HG03045 (cell line): ENCODE results near the gene HDHD5.
A peak's percentile ranks its signal among the peaks of the same experiment; 100 is the strongest.

Experiments used
- ATAC-seq: cut with Tn5 transposase; IDR thresholded peaks from one replicate; pipeline ENCODE4 v1.9.1; 2021; ENCODE audit warnings: mild to moderate bottlenecking, moderate library complexity; ENCODE audit not compliant: unreplicated experiment

The HDHD5 gene

DNA sequence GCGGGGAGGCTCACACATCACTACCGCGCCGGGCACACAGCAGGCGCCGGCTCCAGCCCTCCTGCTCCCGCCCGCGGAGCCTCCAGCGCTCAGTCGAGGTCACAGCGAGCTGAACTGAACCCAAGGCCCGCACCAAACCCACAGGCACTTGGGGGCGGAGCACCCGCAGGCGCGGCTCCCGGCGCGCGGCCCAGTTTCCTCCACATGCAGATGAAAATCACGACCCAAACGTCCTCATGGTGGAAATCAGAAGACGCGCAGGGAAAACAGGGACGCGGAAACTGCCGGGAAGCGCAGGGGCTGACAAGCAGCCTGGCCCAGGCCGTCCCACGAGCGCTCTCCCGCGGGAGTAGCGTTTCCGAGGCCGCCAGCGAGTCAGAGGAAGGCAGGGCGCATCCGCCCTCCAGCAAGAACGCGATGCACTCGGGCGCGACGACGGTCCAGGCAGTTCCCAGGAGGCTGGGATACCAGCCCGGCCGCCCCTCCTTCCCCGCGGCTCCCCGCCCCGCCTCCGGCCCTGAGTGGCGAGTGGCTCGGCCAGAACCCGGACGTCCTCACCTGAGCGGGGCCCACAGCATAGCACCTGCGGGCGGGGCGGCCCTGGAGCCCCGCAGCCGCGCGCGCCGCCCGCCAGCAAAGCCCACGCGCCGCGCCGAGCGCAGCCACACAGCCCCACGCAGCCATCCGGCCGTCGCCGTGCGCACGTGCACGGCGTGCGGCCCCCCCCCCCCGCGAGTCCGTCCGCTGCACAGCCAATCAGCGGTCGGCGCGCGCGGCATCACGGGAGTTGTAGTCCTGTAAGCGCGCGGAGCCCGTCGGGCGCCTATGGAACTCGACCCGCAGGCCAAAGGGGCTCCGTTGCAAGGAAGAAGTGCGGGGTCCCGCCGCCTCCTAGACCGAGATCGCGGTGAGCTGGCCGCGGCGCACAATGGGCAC lies at the start of gene HDHD5:
Gene HDHD5 (minus strand): TSS at position 710 of the 936 bp plus-strand sequence. CDS start 26 bp downstream, at position 684.
- peak; percentile 77 for ATAC-seq

DNA sequence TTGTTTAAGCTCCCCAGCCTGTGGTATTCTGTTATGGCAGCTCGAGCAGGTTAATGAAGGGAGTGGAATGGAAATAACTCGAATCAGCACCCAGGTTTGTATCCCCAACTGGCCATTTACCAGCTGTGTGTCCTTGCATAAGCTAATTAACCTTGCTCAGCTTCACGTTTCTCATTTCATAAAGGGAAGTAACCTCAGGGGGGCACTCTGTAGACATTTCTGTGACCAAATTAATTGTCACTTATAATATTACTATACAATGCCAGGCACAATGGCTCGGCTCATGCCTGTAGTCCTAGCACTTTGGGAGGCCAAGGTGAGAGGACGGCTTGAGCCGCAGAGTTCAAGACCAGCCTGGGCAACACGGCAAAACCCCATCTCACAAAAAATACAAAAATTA lies 46.4 kb upstream of the HDHD5 start:
- ATAC-seq = no peak

DNA sequence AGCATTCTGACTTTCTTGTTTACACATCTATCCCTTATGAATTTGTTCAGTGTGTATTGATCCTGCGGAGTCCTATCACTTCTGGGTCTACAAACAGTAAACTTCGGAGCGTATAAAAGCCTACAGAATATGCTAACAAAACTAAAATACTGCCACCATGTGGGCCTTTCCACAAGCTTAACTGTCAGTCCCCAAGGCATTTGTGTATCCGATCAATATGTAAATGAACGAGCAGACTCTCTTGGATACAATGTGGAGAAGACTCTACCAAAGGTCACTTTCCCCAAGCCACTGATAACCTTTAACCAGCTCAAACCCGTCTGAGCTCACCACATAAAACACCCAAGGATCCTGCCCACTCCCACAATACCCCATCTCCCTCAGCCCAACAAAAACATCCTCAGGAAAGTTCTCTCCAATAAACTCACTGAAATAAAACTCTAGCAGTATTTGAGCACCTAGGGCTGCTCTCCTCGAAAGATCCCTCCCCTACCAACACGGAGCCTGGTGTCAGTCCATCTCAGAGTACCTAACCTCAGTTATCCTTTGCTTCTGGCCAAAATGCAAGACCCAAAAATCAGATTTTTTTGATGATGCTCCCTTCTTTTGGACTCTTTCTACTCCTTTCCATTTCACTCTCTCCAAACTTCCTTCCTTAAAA lies 42.3 kb upstream of the HDHD5 start:
- no peak for ATAC-seq

DNA sequence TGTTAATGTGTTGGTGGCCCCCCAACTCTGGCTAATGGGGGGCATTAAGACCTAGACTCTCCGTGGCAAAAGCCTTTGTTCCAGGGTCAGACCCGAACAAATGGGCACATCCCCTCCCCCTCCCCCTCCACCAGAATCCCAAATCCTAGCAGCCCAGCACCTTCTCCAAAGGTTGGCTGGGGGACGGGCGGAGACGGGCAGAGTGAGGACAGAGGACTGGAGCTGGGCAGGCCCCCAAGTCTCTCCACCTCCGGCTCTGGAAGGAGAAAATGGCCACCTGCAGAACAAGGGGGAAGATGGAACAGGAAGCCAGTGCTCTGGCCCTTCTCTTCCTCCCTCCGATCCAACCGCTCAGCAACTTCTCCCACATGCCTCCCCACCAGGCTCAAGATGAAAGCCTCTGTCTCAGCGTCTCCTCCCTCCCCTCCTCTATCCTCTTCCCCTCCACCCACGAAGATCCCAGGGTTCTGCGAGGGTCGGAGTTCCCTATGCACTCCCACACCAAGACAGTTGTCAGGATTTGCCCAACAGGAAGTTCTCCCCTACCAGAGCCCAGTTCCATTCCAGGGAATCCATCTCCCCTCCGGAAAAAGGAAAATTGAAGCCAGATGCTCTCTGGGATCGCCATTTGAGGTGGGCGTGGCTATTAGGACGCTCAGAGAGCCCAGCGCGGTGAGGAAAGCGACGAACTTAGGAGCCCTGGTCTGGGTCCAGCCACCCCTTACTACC lies 40.1 kb upstream of the HDHD5 start:
- no peak for ATAC-seq

DNA sequence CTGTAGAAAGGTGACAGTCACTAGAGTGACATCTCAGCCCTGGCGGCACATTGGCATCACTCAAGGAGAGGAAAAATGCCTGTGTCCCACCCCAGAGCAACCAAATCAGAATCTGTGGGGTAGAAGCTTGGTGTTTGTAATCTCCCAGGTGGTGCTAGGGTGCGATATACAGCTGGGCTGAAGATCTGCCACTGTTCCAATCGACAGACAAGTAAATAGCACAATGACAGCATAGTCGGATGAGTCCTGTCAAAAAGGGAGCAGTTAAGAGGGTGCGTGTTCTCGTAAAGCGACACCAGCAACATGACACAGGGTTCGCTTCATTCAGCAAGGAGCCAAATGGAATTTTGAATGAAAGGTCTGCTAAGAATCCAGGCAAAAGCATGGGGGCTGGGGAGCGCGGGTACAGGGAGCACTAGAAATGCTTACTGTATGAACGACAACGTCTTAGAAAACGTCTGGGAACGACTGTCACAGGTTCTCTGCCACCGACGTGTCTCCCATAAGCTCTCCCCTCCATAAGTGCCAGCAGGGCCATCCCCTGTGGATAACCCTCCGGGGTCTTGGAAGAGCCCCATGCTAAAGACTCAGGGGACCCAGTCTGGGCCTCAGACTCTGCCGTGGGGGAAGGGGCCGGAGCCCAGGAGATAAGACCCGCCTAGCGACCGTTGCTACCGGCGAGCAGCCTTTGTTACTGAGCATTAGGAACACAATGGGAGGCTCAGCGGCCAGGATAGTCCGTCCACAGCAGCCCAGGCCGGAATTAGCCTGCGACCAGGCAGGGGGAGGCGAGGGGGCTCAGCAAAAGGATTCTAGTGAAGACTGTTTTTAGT lies 39.3 kb upstream of the HDHD5 start:
- no peak for ATAC-seq

DNA sequence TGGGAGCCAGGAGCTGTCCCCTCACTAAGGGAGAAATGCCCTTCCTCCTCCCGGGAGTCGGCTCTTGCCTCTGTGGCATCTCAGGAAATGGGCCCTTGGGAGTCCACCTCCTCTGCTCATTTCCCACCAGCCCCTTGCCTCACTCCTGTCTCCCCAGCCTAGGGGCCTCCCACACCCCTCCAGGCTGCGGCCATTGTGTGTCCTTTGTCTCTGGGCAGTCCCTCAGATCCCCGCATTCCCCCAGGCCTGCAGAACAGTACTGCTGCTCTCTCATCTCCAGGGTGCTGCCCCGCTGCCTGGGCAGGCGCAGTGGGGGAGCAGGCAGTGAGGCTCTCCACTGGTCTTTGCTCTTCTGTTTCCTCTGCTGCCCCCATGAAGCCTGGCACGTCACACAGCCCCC lies 35.1 kb upstream of the HDHD5 start:
- no peak for ATAC-seq

DNA sequence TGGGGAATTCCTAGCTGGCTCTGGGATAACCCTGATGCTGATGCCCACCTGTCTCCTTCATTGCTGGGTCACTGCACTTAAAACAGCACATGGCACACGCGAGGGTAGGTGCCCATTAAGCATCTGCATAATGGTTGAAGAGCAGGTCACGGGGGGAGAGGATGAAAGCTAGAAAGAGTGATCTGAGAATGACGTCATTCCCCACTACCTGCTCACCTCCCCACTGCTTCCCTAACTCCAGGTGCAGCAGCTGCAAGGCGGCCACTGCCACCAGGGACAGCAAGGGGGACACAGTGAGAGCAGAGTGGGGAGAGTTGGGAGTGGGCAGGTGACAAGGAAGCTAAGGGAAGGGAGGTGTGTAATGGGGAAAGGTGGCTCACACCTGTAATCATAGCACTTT lies 33.1 kb upstream of the HDHD5 start:
- ATAC-seq = no peak

DNA sequence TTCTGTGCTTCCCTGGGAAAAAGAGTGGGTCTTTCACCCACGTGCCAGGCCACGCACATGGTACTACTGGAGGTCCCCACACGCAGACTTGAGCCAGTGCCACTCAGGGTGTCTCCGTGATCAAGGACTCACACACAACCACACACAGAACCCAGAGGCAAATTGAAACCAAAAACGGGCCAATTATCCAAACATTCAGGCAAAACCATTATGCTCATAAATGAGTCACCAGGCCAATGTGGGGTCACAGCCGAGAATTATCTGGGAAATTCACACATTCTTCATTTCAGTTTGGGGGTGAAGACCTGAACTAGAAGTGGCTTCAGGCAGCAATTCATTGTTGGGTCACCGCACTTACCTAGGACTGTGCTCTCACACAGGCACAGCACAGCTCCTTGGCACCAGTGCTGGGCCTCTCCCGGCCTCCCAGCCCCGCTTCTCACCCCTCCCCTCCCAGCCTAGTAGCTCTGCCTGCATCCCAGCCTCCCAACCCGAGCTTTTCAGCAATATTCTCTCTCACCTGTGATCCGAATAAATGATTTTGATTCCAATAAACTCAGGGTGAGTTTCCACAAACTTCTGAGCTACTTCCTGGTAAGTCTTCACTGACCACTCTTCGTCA lies 32.2 kb upstream of the HDHD5 start:
- no peak for ATAC-seq

DNA sequence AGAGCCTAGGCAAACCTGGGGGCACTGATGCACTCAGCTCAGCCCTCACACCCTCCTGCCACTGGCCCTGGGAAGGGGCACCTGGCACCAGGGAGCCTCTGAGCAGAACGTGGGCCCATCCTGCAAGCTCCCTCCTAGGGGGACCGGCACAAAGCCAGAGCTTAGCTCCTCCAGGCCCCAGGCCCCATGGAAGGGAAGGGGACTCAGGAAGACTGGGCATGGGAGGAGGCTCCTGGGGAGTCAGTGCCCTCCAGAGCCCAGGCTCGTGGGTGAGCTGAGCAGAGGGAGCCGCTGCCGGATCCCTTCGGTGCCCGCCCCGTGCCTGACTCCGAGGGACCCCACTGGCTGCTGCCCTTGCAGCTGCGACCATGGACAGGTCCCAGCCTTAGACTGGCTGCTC lies 31.6 kb upstream of the HDHD5 start:
- ATAC-seq = no peak

DNA sequence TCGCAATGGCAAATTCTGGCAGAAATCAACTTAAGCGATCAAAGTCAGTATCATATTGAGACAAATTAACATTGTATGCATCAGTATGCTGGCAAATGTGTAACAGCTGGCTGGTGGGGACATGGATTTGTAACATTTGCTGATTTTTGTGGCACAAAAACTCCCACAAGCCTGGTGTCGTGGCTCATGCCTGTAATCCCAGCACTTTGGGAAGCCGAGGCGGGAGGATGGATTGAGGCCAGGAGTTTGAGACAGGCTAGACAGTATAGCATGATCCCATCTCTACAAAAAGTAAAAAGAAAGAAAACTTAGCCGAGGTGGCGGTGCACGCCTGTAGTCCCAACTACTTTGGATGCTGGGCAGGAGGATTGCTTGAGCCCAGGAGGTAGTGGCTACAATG lies 17.6 kb upstream of the HDHD5 start:
- ATAC-seq = no peak

DNA sequence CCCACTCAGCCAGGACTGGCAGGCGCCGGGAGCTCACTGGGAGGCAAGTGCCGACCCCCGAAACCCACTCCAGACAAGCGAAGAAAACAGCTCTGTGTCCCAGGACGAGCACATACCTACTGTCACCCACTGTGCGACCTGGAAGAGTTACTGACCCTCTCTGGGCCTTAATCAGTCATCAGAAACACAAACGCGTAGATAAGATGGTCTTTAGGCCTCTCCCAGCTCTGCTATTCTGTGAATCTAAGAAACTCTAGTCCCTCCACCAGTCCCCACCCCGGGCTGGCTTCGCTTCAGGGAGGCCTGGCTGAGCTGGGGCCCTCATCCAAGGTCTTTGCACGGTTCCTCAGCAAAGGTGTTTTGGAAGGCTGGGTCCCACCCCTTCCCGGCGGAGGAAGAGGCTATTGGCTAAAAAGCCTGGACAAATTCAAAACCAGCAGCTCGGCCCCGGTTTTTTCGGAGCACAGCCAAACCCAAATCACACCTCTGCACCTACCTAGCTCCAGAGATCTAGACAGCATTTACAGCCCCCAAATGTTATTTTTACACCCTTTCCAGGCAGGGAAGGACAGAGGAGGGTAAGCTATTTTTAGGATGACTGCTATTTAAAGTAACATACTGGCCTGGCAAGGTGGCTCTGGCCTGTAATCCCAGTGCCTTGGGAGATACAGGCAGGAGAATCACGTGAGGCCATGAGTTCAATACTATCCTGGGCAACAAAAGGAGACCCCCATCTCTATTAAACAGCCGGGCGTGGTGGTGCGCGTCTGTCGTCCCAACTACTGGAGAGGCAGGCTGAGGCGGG lies 13.2 kb upstream of the HDHD5 start:
- ATAC-seq = peak; percentile 5

DNA sequence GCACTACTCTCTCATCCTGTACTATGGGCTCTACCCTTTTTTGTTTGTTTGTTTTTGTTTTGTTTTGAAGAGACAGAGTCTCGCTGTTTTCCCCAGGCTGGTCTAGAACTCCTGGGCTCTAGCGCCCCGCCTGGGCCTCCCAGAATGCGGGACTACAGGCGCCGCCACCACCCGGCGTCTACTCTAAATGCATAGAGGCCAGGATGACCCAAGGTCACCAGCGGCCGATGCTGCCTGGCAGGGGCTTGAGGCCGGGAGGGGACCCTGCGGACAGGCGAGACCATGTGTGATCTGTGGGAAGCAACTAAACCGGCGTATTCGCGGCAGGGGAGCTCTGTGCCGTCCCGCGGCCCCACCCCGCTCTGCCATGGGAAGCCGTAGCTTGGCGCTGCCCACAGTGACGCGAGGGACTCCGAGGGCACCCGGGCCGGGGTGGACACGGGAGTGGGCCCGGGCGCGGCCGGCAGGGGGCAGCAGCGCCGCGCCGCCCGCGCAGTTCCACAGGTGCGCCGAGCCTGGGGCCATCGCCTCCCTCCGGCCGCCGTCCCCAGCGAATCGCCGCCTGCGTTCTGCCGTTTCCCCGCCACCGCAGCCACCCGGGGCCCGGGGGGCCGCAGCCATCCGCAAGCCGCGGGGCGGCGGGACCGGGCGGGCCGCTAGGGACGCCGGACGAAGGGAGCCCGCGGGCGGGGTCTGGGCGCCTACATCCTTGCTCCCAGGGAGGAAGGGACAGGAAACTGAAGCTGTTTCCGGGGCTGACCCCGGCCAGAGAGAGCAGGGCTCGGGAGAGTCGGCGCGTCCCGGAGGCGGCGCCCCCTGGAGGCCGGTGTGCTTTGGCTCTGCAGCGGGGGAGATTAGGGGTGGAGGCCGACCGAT lies 12.3 kb upstream of the HDHD5 start:
- ATAC-seq = peak; percentile 89

DNA sequence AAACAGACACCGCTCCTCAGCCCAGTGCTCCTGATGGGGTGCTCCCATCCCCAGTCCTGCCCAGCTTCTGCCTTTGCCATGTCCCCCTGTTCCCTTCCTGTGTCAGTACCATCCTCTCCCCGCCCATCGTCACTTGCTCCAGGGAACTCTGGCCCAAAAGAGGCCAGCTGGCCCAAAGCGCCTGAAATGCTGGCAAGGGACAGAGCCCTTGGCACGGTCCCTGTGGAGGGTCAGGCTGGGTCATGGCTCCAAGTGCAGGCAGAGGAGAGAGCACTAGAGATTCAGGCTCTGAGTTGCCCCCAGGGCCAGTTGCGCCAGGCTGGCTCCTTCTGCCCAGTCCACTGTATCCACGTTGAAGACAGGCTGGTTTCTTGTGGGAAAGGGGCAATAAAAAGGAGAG lies 8.4 kb upstream of the HDHD5 start:
- ATAC-seq = no peak

DNA sequence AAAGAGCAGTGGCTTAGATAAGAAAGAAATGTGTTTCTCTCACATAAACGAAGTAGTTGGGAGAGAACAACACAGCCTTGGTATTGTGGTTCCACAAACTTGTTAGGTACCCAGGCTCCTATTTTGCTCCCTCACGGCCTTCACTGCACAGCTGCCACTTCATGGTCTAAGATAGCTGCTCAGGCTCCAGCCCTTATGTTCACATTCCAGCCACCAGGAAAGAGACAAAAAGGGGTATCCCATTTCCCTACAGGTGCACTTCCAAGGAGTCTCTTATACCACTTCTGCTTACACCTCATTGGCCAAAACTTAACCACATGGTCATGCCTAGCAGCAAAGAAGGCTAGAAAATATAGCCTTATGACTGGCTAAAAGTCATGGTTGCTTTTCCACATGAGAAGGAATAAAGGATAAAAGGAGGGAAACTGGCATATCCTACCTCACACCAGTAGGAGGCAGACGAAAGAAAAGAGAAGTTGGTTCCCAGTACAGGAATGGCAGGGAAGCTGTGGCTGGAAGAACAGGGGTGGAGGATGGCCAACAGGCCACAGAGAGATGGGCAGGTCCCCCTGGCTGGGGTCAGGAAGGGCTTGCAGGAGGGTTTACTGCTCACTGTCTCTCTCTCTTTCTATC lies 5.4 kb upstream of the HDHD5 start:
- ATAC-seq = no peak

DNA sequence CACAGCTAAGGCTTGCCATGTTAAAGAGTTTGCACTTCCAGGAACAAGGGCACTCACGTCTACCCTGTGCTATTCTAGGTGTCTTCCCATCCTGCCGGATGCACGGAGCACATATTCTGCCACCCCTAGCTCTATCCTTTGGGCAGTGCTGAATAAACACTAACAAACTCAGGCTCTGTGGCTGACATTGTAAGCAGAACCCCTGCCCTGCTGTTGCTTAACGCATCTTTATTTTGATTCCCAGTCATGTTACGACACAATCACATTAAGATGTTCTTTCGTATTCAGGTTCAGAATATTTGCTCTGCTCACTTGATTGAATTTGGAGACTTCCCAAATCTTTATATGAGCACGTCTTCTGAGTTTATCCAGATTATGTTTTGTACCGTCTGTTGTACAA lies 3.7 kb upstream of the HDHD5 start:
- no peak for ATAC-seq

DNA sequence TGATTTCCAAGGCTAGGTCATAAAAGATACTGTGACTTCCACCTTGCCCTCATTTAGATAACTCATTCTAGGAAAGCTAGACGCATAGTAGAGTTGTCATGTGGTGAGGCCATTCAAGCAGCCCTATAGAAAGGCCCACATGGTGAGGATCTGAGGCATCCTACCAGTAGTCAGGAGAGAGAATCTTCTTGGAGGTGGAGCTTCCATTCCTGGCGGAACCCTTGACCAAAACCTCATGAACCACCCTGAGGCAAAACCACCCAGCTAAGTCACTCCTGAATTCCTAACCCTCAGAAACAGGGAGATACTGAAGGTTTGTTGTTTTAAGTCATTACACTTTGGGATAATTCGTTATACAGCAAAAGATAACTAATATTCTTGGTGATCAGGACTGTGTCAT lies 2.9 kb upstream of the HDHD5 start:
- ATAC-seq = no peak

DNA sequence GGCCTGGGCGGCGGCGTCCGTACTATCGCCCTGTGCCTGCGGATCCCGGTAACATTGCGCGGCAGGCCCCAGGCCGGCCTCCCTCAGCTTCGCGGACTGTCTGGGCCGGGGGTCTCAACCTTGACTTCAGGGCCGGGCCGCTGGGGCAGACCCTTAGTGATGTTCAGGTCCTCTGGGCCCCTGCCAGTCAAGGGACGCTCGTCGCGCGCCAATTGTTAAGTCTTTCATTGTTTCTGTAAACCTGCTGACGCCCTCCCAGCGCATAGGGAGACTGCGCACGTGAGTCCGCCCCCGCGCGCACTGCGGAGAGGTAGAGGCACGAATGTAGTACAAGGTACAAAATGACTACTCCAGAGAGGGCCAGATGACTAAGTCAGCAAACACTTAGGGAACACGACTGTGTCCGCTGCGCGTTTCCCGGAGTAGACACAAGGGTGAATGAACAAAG lies 451 bp upstream of the HDHD5 start:
- ATAC-seq = peak; percentile 29

DNA sequence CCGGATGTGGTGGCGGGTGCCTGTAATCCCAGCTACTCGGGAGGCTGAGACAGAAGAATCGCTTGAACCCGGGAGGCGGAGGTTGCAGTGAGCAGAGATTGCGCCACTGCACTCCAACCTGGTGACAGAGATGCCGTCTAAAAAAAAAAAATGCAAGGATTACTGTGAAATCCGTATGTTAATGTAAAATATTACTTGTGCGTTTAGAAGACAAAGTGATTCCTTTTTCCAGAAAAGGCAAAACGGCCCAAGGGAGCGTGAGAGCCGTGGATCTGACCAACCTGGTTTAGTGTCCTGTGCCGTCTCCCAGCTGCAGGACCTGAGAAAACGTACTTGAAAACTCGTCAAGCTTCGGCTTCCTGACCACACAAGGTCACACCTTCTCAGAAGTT lies 905 bp downstream of the HDHD5 start:
- no peak for ATAC-seq
